Fibroblast of the conjunctiva (primary cell): ENCODE data around the gene ZNF677.
"Not testable (repeated sequence)": the region's sequence is repeated elsewhere in the genome, so short reads cannot be mapped to it uniquely, and the experiment has no call there.

ENCODE experiments used
- DNase-seq: peaks from one replicate; pipeline ENCODE4 v3.0.0-alpha.2; 2010; ENCODE audit warnings: low read depth

ZNF677 gene

GRCh38 chr19:53193535-53194222 is 61.0 kb downstream of the ZNF677 start:
- DNase-seq: no peak

DNA sequence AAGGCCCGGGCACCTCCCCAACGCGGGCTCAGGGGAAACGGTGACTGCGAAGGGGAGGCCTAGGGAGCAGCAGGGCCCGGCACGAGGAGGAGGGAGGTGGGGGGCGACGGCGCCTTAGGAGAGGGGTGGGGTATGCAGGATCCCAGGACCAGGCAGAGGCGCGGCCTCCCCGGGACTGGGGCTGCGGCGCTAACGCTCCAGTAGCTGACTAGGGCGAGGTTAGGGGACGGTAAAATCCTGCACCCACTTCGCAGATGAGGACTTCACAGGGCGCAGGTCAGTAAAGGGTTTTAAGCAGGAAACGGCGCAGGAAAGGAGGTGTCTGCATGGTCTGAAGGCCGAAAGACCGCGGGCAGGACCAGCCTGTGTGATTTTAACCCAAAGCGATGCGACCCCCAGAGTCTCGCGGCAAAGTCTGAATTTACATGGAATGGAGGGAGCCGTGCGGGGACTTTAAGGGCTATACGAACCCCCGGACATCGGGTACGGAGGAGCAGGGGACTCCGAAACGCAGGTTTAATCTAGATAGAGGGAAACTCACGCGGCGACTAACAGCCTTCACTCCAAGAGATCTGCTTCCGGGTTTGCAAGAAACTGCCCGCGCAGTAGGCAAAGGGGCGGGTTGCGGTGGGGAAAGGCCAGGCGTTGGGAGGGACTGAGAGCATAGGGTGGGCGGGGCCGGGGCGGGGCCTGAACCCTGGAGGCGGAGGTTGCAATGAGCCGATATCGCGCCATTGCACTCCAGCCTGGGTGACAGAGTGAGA is 61.7 kb downstream of the ZNF677 start, which contains the start of gene ZNF665:
Gene ZNF665, minus strand, starts transcription at position 588 of the 764 bp plus-strand sequence. CDS start 10,460 bp downstream, outside the sequence.
- peak; percentile 68 for DNase-seq

- no peak for DNase-seq
Measured at GRCh38 chr19:53190253-53190652, 64.4 kb downstream of the ZNF677 start.

DNA sequence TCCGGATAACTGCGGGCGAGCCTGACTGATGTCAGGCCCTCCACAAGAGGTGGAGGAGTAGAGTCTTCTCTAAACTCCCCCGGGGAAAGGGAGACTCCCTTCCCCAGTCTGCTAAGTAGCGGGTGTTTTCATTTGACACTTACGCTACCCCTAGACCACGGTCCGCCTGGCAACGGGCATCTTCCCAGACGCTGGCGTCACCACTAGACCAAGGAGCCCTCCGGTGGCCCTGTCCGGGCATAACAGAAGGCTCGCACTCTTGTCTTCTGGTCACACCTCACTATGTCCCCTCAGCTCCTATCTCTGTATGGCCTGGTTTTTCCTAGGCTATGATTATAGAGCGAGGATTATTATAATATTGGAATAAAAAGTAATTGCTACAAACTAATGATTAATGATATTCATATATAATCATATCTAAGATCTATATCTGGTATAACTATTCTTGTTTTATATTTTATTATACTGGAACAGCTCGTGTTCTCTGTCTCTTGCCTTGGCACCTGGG is 64.9 kb downstream of the ZNF677 start:
- not testable (repeated sequence) for DNase-seq
